Measurements from ENCODE around the gene SPINT2.

SPINT2 gene

GRCh38 chr19:38319421-38320258, 55.3 kb downstream of the SPINT2 start, which contains the start of gene KCNK6:
TSS of gene KCNK6 (plus strand) at chr19:38319845. CDS start at chr19:38319951, 106 bp downstream.
- ATAC-seq = peak; percentile 13; the same call in 2 of the 3 replicates
- no peak for TF ChIP-seq ESRRG (CRISPR knock-in tag; IDR thresholded peaks at IDR 0.05)

GRCh38 chr19:38320969-38321339, 56.6 kb downstream of the SPINT2 start:
- TF ChIP-seq TOX (CRISPR knock-in tag; IDR thresholded peaks at IDR 0.05; ENCODE audit: borderline replicate concordance) (no peak), ESRRG (CRISPR knock-in tag; IDR thresholded peaks at IDR 0.05) (no peak), ZNF8 (CRISPR knock-in tag; IDR thresholded peaks at IDR 0.05) (no peak), PATZ1 (CRISPR knock-in tag; IDR thresholded peaks at IDR 0.05; ENCODE audit: borderline replicate concordance) (no peak), ZC3H10 (CRISPR knock-in tag; IDR thresholded peaks at IDR 0.05) (no peak), PPARA (CRISPR knock-in tag; IDR thresholded peaks at IDR 0.05; ENCODE audit: borderline replicate concordance) (no peak), TCF4 (CRISPR knock-in tag; IDR thresholded peaks at IDR 0.05; ENCODE audit: borderline replicate concordance) (no peak), ZNF565 (CRISPR knock-in tag; conservative IDR thresholded peaks at IDR 0.05; ENCODE audit: low read depth) (no peak), RARB (CRISPR knock-in tag; IDR thresholded peaks at IDR 0.05) (no peak), GLIS3 (CRISPR knock-in tag; IDR thresholded peaks at IDR 0.05) (no peak), ISL1 (CRISPR knock-in tag; IDR thresholded peaks at IDR 0.05) (no peak), ARNTL (CRISPR knock-in tag; IDR thresholded peaks at IDR 0.05; ENCODE audit: borderline replicate concordance, low read depth) (no peak), BACH2 (CRISPR knock-in tag; IDR thresholded peaks at IDR 0.05; ENCODE audit: borderline replicate concordance) (no peak), SNAI2 (CRISPR knock-in tag; IDR thresholded peaks at IDR 0.05) (no peak), ZFP30 (CRISPR knock-in tag; IDR thresholded peaks at IDR 0.05) (no peak), ZNF70 (CRISPR knock-in tag; IDR thresholded peaks at IDR 0.05) (no peak)
- TF ChIP-seq, protein P1, sequence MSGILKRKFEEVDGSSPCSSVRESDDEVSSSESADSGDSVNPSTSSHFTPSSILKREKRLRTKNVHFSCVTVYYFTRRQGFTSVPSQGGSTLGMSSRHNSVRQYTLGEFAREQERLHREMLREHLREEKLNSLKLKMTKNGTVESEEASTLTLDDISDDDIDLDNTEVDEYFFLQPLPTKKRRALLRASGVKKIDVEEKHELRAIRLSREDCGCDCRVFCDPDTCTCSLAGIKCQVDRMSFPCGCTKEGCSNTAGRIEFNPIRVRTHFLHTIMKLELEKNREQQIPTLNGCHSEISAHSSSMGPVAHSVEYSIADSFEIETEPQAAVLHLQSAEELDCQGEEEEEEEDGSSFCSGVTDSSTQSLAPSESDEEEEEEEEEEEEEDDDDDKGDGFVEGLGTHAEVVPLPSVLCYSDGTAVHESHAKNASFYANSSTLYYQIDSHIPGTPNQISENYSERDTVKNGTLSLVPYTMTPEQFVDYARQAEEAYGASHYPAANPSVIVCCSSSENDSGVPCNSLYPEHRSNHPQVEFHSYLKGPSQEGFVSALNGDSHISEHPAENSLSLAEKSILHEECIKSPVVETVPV (CRISPR knock-in tag; IDR thresholded peaks at IDR 0.05) = no peak
- TF ChIP-seq, protein P2, sequence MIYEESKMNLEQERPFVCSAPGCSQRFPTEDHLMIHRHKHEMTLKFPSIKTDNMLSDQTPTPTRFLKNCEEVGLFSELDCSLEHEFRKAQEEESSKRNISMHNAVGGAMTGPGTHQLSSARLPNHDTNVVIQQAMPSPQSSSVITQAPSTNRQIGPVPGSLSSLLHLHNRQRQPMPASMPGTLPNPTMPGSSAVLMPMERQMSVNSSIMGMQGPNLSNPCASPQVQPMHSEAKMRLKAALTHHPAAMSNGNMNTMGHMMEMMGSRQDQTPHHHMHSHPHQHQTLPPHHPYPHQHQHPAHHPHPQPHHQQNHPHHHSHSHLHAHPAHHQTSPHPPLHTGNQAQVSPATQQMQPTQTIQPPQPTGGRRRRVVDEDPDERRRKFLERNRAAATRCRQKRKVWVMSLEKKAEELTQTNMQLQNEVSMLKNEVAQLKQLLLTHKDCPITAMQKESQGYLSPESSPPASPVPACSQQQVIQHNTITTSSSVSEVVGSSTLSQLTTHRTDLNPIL (CRISPR knock-in tag; IDR thresholded peaks at IDR 0.05; ENCODE audit: low read depth) = no peak
- ATAC-seq = no peak

DNA sequence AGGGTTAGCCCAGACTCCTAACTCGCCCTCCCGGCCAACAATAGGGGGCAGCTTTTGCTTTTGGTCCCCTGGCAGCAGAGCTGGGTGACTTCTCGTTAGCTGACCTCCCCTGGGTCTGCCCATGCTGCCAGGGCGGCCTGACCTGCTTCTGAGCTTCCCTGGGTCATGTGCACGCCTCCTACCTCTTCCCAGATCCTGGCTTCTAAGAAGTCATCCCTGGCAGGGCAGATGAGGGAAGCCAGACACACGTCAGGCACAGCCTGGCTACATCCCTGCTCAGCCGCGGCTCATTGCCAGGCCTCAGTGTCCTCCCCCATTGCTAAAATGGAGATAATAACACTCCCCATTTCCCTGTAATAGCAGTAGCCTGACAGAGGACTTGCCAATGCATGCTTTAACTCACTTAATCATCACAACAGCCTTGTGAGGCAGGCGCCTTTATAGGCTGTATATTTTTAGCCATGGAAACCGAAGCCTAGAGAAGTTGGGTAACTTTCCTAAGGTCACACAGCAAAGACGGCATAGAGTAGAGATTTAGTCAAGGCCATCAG, 57.3 kb downstream of the SPINT2 start:
- ATAC-seq = peak; percentile 19; the same call in 1 of the 3 replicates
- TF ChIP-seq ZFP30 (CRISPR knock-in tag; IDR thresholded peaks at IDR 0.05) = no peak
- TF ChIP-seq PATZ1 (CRISPR knock-in tag; IDR thresholded peaks at IDR 0.05; ENCODE audit: borderline replicate concordance) = peak; percentile 60; the same call in 1 of the 2 replicates
- TF ChIP-seq ISL1 (CRISPR knock-in tag; IDR thresholded peaks at IDR 0.05) = peak; percentile 38; the same call in 1 of the 2 replicates

GRCh38 chr19:38323291-38323690, 58.9 kb downstream of the SPINT2 start:
- ATAC-seq = no peak
- TF ChIP-seq GLIS3 (CRISPR knock-in tag; IDR thresholded peaks at IDR 0.05) (no peak), ARNTL (CRISPR knock-in tag; IDR thresholded peaks at IDR 0.05; ENCODE audit: borderline replicate concordance, low read depth) (no peak), ZNF565 (CRISPR knock-in tag; conservative IDR thresholded peaks at IDR 0.05; ENCODE audit: low read depth) (no peak), ZFP3 (CRISPR knock-in tag; IDR thresholded peaks at IDR 0.05) (no peak), OSR1 (CRISPR knock-in tag; IDR thresholded peaks at IDR 0.05) (no peak), TOX (CRISPR knock-in tag; IDR thresholded peaks at IDR 0.05; ENCODE audit: borderline replicate concordance) (no peak), ZNF70 (CRISPR knock-in tag; IDR thresholded peaks at IDR 0.05) (no peak), RARB (CRISPR knock-in tag; IDR thresholded peaks at IDR 0.05) (no peak), TCF4 (CRISPR knock-in tag; IDR thresholded peaks at IDR 0.05; ENCODE audit: borderline replicate concordance) (no peak), ZFP30 (CRISPR knock-in tag; IDR thresholded peaks at IDR 0.05) (no peak), ESRRG (CRISPR knock-in tag; IDR thresholded peaks at IDR 0.05) (no peak), ISL1 (CRISPR knock-in tag; IDR thresholded peaks at IDR 0.05) (no peak), PPARA (CRISPR knock-in tag; IDR thresholded peaks at IDR 0.05; ENCODE audit: borderline replicate concordance) (no peak)
- TF ChIP-seq, protein P2 (CRISPR knock-in tag; IDR thresholded peaks at IDR 0.05; ENCODE audit: low read depth) = no peak
- TF ChIP-seq, protein P3, sequence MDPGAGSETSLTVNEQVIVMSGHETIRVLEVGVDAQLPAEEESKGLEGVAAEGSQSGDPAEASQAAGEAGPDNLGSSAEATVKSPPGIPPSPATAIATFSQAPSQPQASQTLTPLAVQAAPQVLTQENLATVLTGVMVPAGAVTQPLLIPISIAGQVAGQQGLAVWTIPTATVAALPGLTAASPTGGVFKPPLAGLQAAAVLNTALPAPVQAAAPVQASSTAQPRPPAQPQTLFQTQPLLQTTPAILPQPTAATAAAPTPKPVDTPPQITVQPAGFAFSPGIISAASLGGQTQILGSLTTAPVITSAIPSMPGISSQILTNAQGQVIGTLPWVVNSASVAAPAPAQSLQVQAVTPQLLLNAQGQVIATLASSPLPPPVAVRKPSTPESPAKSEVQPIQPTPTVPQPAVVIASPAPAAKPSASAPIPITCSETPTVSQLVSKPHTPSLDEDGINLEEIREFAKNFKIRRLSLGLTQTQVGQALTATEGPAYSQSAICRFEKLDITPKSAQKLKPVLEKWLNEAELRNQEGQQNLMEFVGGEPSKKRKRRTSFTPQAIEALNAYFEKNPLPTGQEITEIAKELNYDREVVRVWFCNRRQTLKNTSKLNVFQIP (CRISPR knock-in tag; IDR thresholded peaks at IDR 0.05; ENCODE audit: borderline replicate concordance, low read depth) = no peak
- TF ChIP-seq, protein P1 (CRISPR knock-in tag; IDR thresholded peaks at IDR 0.05) = no peak

All from SK-N-SH treated with all-trans-retinoic acid at 6 μM for 48 hours (cell line).